GM20431 (cell line): ENCODE measurements around the gene CDX1.

Experiments used
- in situ Hi-C: fragments of 300-500 bp; cut with MseI, MboI; formaldehyde crosslinking; loops from one replicate; pipeline ENCODE4 v1.15.0; 2020; ENCODE audit warnings: low sequenced_read_pairs; ENCODE audit not compliant: unreplicated experiment

The CDX1 gene

DNA sequence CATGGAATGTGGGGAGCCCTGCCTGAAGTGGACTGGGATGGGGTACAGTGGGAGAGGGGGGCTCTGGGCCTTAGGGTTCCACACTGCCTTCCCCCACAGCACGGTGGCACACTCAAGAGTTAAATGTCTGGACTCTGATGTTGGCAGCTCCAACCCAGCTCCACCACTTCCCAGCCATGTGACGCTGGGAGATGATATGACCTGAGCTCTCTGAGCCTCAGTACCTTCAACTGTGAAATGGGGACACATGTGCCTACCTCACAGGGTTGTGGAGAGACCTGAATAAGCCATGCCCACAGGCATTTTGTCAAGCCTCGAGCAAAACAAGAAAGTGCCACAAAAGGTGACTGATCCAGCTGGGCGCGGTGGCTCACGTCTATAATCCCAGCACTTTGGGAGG is 7.5 kb upstream of the CDX1 start:
- in situ Hi-C loops, result no loop called here

- in situ Hi-C loops, result loop anchor here (10.0 kb wide), 1 partner anchor 55 kb away; no protein-coding TSS in a partner anchor
Observed at GRCh38 chr5:150159741-150160179, 6.8 kb upstream of the CDX1 start.

DNA sequence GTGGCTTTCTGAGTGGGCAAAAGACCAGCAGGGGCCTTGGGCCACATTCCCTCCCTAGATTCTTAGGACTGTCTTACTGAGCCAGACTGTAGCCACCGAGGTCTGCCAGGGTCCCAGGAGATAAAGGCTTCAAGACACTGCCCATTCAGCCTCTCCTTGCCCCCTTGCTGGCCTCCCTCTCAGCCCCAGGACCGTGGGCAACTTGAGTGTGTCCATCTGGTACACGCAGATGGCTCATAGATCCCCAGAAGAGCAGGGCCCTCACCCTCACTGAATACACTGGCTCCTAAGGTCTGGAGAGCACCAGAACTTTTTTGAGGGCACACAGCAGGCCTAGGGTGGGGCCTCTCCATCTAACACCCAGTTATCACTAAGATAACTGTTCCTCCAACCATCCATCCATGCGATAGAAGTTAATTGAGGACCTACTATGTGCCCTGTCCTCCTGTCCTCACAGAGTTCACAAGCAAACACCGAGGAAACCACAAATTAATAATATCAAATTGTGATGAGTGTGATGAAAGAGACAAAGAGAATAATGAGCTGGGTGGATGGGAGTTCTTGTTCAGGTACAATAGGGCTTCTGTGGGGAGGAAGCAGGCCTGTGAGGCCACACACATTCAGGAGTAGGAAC is 6.0 kb upstream of the CDX1 start:
- in situ Hi-C loops, result loop anchor here (10.0 kb wide), 1 partner anchor 54 kb away; no protein-coding TSS in a partner anchor

DNA sequence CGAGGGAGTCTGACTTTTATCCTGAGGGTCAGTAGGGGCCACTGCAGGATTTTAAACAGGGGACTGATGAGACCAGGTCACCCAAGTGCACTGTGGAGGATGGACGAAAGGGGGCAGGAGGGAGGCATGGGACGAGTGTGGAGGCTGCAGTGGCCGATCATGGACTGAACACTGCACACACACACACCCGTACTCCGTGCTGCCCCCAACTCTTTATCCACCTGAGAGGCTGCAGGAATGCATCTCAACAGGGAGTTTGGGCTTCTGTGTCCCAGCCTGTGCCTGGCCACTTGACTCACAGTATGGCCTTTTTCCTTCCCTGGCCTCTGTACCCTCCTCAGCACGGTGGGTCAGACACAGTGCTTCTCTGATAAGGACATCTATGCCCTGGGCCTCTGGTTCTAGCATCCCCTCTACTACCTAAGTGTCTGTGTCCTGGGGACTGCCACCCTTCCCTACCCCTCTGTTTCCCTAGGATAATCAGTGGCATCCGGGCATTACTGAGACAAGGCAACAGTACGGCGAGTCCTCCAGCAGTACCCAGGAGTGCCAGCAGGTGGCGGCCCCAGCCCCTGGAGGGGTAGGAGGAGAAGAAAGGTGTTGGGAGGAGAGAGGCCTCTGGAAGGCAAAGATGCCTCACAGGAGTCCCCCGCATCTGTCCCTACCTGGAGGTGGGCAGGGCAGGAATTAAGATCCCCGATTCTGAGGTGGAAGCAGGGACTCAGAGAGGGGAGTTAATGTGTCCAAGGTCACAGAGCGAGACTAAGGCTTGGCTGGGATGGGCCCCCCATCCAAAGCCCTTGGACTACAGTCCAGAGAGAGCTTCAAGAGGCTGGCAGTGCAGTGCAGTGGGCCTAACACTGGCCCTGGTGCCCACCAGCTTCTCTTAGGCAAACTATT is 5.1 kb upstream of the CDX1 start:
- in situ Hi-C loops, result loop anchor here (10.0 kb wide), 1 partner anchor 53 kb away; no protein-coding TSS in a partner anchor

- in situ Hi-C loops, result loop anchor here (10.0 kb wide), 1 partner anchor 53 kb away; no protein-coding TSS in a partner anchor
Observed at GRCh38 chr5:150162142-150162513, 4.5 kb upstream of the CDX1 start.

GRCh38 chr5:150163035-150163434 is 3.5 kb upstream of the CDX1 start:
- in situ Hi-C loops, result loop anchor here (10.0 kb wide), 1 partner anchor 52 kb away; no protein-coding TSS in a partner anchor

GRCh38 chr5:150163547-150164059 is 3.0 kb upstream of the CDX1 start:
- in situ Hi-C loops, result loop anchor here (10.0 kb wide), 1 partner anchor 51 kb away; no protein-coding TSS in a partner anchor

GRCh38 chr5:150164211-150164980 is 2.2 kb upstream of the CDX1 start:
- in situ Hi-C loops, result loop anchor here (10.0 kb wide), 1 partner anchor 50 kb away; no protein-coding TSS in a partner anchor

- in situ Hi-C loops, result loop anchor here (10.0 kb wide), 1 partner anchor 49 kb away; no protein-coding TSS in a partner anchor
Observed at GRCh38 chr5:150166037-150166649, 435 bp upstream of the CDX1 start.

DNA sequence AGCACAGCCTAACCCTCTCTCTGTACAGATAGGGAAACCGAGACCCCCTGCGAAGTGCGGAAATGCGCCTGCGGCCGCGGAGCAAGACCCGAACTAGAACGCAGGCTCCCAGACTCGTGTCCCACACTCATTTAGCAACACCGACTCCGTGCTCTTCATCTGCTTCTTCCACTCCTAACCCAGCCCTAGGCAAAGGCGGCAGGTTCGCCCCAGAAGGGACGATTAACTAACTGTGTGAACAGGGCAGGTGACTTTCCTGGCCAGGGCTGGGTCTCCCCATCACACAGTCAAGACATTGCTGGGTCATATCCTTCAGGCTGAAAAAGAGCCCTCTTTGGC is 903 bp downstream of the CDX1 start:
- in situ Hi-C loops, result loop anchor here (10.0 kb wide), 1 partner anchor 47 kb away; no protein-coding TSS in a partner anchor

GRCh38 chr5:150167908-150168307 is 1.3 kb downstream of the CDX1 start:
- in situ Hi-C loops, result loop anchor here (10.0 kb wide), 1 partner anchor 47 kb away; no protein-coding TSS in a partner anchor

DNA sequence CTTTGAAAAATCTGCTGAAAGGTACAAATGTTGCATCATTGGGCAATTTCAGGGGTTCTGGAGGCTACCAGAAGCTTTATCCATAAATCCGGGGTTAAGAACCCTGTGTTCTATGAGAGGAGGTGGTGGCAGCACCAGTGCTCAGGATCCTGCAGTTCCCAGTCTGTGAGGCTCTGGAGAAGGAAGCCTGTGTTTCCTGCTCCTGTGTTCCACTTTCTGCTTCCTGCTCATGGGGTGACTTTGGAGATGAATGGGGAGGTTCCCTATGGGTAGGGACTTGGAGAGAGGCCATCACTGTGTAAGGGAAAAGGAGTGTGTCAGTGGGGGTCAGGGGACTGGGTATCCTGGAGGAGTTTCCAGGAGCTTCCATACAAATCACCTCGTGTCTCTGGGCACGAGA is 2.3 kb downstream of the CDX1 start:
- in situ Hi-C loops, result loop anchor here (10.0 kb wide), 1 partner anchor 46 kb away; no protein-coding TSS in a partner anchor

GRCh38 chr5:150172145-150172544 is 5.6 kb downstream of the CDX1 start:
- in situ Hi-C loops, result no loop called here

- in situ Hi-C loops, result no loop called here
Observed at GRCh38 chr5:150172556-150172955, 6.0 kb downstream of the CDX1 start.

DNA sequence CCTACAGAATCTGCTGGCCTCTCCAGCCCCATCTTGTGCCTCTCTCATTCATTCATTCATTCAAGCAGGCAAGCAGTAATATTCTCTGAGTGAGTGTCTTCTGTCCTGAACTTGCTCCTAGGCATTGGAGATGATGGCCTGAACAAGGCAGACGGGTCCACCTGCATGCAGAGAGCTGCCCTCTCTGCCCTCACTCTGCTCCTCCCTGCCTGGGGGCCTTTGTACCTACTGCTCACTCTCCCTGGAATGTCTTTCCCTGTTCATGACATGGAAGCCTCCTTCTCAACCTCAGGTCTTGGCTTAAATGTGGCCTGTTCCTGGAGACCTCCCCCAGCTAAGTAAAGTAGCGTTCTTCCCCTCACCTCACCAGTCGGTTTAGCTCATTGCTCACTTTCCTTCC is 6.6 kb downstream of the CDX1 start:
- in situ Hi-C loops, result no loop called here

- in situ Hi-C loops, result no loop called here
Observed at GRCh38 chr5:150174285-150174684, 7.7 kb downstream of the CDX1 start.

- in situ Hi-C loops, result no loop called here
Observed at GRCh38 chr5:150175076-150175475, 8.5 kb downstream of the CDX1 start.

DNA sequence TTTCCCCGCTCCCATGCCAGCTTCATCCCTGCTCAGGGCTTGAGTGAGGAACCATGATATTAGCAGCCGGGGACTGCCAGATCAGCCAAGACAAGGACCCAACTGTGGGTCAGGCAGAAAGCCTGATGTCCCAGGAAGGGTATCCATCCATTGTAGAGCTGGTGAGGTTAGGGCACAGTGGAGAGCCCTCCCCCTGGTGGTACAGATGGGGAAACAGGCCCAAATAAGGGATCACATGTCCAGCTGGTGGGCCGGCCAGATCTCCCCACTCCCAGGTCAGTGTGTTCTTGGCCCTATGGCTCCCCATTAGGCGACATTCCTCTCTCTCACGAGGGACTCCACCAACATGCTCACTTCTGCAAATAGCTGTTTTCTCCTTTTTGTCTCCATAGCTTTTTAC is 9.0 kb downstream of the CDX1 start:
- in situ Hi-C loops, result no loop called here

DNA sequence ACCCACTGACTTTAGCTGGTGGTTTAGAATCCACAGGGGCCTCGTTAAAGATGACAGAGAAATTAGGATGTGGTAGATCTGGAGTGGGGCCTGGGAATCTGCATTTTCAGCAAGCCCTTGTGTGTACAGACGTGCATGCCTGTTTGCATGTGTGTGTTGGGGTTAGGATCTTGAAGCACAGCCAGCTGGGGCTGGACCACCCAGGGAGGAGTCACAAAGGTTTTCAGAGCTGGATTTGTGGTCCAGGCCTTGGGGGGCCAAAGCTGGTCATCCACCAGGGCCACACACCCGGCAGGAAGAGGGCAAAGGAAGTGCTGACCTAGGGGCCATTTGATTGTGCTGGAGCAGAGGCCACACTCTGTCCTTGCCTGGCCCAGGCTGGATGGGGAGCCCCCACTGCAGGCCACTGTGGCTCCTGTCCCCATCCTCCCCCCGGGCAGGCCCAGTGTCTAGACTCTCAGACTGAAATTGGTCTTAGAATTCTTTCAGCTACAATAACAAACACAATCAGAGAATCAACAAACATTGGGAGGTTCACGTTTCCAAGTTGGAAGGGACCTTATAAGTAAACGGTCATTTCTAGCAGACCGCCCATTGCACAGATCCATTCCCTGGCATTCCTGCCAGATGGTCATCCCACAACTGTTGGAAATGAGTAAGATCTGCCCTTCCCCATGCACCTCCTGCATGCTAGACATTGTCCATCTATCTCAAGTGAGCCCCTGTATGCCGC is 10.3 kb downstream of the CDX1 start:
- in situ Hi-C loops, result no loop called here
